Activated CD4-positive, alpha-beta memory T cell treated with anti-CD3 and anti-CD28 coated beads for 36 hours (primary cell): ENCODE data around the gene PTPRZ1. TPM values are rescaled to one million over a fixed set of nuclear protein-coding genes. Genes with fewer than 3 reads are reported as not detected.

Experiments
- CTCF ChIA-PET: fragments of 350-600 bp; sonication (Branson Sonifier 250); formaldehyde crosslinking; loops from one replicate; lab custom pipeline; 2021; ENCODE audit warnings: antibody characterized with exemption, inconsistent platforms; lab: Charles Lee
- POLR2A ChIA-PET: fragments of 350-600 bp; sonication (Branson Sonifier 250); formaldehyde crosslinking; loops from one replicate; lab custom pipeline; 2021; ENCODE audit warnings: antibody characterized with exemption; lab: Charles Lee
- DNase-seq: peaks from one replicate; pipeline ENCODE4 v3.0.0-alpha.2; 2020
- H3K27ac Mint-ChIP-seq: one replicate; pipeline ENCODE4 v1.8.0; 2021; ENCODE audit warnings: mixed read lengths
- H3K27me3 Mint-ChIP-seq: one replicate; pipeline ENCODE4 v1.8.0; 2021; ENCODE audit warnings: mixed read lengths
- H3K36me3 Mint-ChIP-seq: one replicate; pipeline ENCODE4 v1.8.0; 2021; ENCODE audit warnings: mixed read lengths
- H3K4me1 Mint-ChIP-seq: one replicate; pipeline ENCODE4 v1.8.0; 2021; ENCODE audit warnings: low read depth, mixed read lengths
- H3K4me3 Mint-ChIP-seq: one replicate; pipeline ENCODE4 v1.8.0; 2021; ENCODE audit warnings: mild to moderate bottlenecking, mixed read lengths
- H3K9me3 Mint-ChIP-seq: one replicate; pipeline ENCODE4 v1.8.0; 2021; ENCODE audit warnings: mixed read lengths
- intact Hi-C: fragments of 100-400 bp; cut with micrococcal nuclease; formaldehyde crosslinking; loops from one replicate; pipeline ENCODE4 v1.15.1; 2023
- total RNA-seq, 2 experiments: library from RNA; stranded (reverse); gene quantifications; one replicate each; pipeline ENCODE4 v1.2.3, GENCODE V29; 2021

Gene PTPRZ1
- total RNA-seq, 2 experiments from 2014 or later, result not detected

- Mint-ChIP-seq H3K9me3 (no peaks in the 10 kb centered on the region), H3K27me3 (no peaks in the 10 kb centered on the region), H3K27ac (no peak overlapping the region), H3K36me3 (no peaks in the 10 kb centered on the region), H3K4me1 (no peaks in the 10 kb centered on the region), H3K4me3 (no peak overlapping the region)
- no peak for DNase-seq
- CTCF ChIA-PET, result interaction anchor here (1.4 kb wide), 1 partner anchor 9 kb away, joined by 7 read pairs; no protein-coding TSS in a partner anchor
- POLR2A ChIA-PET, result no interaction called here
- intact Hi-C loops, result no loop called here
Measured at GRCh38 chr7:121985476-121986030, 112.6 kb downstream of the PTPRZ1 start.

DNA sequence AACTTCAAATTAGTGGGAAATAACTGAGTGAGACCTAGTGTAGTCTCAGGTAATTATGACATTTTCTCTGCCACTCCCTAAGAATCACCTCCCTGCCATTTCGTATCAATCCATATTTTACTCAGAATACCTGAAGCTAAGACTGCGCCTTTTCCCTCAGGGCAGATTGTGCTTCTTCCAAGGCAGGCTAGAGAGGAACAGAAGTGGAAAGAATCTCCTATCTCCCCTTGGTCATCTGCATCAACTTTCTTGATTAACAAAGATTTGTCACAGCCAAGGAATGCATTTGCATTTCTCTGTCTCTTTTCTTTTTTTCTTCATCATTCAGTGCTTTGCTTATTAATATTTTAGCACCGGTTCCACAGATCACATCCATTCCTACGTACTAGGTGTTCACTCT lies 119.1 kb downstream of the PTPRZ1 start:
- no peak overlapping the region for H3K27ac Mint-ChIP-seq
- no peaks in the 10 kb centered on the region for H3K4me1 Mint-ChIP-seq
- H3K9me3 Mint-ChIP-seq, result no peaks in the 10 kb centered on the region
- no peaks in the 10 kb centered on the region for H3K36me3 Mint-ChIP-seq
- no peaks in the 10 kb centered on the region for H3K27me3 Mint-ChIP-seq
- intact Hi-C loops, result loop anchor here (10.0 kb wide), 1 partner anchor 1197 kb away; no protein-coding TSS in a partner anchor
- no peak overlapping the region for H3K4me3 Mint-ChIP-seq
- CTCF ChIA-PET, result no interaction called here
- DNase-seq, result no peak
- POLR2A ChIA-PET, result no interaction called here

DNA sequence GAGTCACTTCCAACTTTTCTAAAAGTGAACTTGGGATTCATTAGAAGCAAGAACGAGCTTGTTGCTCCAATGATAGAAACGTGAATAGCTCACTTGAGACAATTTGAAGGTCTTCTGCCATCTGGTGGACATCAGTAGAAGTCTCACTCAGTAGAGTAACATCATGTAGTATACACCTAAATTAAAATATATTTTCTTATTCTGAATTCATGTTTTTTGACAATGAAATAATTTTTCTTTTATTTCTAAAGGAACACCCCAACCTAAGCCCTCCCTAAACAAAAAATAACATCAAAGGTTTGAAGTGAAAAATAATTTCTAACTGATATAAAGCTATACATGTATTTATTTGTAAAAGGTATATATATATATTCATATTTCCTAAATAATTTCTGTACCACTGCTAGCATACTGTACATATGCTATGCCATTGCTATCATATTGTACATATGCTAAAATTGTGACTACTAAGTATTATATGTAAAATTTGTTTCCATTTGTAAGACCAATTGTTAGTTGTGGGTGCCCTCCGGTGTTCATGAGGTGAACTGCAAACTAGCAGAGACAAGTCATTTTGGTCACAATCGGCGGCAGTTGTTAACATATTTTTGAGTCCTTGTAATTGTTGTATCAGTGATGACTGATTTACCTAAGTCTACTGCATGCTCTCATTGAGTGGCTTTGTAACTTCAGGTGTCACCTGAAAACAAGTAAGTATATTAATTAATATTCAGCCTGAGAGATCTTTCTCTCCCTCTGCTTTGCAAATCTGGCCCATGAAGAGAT lies 121.9 kb downstream of the PTPRZ1 start:
- Mint-ChIP-seq H3K9me3 (no peaks in the 10 kb centered on the region), H3K4me1 (no peaks in the 10 kb centered on the region), H3K27ac (no peak overlapping the region), H3K4me3 (no peak overlapping the region), H3K27me3 (no peaks in the 10 kb centered on the region), H3K36me3 (no peaks in the 10 kb centered on the region)
- ChIA-PET POLR2A (no interaction called here), CTCF (interaction anchor here (0.6 to 2.8 kb wide), 15 partner anchors 9 to 1203 kb away, joined by 3 to 17 read pairs (median 4); no protein-coding TSS in a partner anchor)
- DNase-seq, result peak; percentile 54
- intact Hi-C loops, result loop anchor here (2.0 to 10.0 kb wide), 4 partner anchors 448 to 1200 kb away; partner anchors contain the start of gene CPED1

- Mint-ChIP-seq H3K27me3 (no peaks in the 10 kb centered on the region), H3K4me3 (no peak overlapping the region), H3K36me3 (no peaks in the 10 kb centered on the region), H3K4me1 (no peaks in the 10 kb centered on the region), H3K9me3 (no peaks in the 10 kb centered on the region), H3K27ac (no peak overlapping the region)
- intact Hi-C loops, result no loop called here
- no peak for DNase-seq
- POLR2A ChIA-PET, result no interaction called here
- CTCF ChIA-PET, result no interaction called here
Measured at GRCh38 chr7:122006687-122007086, 133.7 kb downstream of the PTPRZ1 start.

DNA sequence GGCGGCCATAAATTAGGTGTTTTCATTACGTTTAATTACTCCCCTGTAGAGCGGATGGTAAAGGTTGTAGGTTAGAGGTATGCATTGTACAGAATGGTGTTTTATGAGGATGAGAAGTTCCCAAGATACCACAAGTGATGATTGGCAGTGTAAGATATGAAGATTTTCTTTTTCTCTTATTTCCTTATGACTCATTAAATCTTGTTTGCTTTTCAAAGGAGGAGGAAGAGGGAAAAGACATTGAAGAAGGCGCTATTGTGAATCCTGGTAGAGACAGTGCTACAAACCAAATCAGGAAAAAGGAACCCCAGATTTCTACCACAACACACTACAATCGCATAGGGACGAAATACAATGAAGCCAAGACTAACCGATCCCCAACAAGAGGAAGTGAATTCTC lies 137.2 kb downstream of the PTPRZ1 start:
- POLR2A ChIA-PET, result no interaction called here
- H3K36me3 Mint-ChIP-seq, result no peaks in the 10 kb centered on the region
- H3K27ac Mint-ChIP-seq, result no peak overlapping the region
- no peaks in the 10 kb centered on the region for H3K27me3 Mint-ChIP-seq
- CTCF ChIA-PET, result no interaction called here
- no peaks in the 10 kb centered on the region for H3K4me1 Mint-ChIP-seq
- no peak for DNase-seq
- no peak overlapping the region for H3K4me3 Mint-ChIP-seq
- no peaks in the 10 kb centered on the region for H3K9me3 Mint-ChIP-seq
- intact Hi-C loops, result no loop called here

- CTCF ChIA-PET, result interaction anchor here (1.2 kb wide), 1 partner anchor 19 kb away, joined by 3 read pairs; no protein-coding TSS in a partner anchor
Measured at GRCh38 chr7:122013065-122013464, 140.1 kb downstream of the PTPRZ1 start.

DNA sequence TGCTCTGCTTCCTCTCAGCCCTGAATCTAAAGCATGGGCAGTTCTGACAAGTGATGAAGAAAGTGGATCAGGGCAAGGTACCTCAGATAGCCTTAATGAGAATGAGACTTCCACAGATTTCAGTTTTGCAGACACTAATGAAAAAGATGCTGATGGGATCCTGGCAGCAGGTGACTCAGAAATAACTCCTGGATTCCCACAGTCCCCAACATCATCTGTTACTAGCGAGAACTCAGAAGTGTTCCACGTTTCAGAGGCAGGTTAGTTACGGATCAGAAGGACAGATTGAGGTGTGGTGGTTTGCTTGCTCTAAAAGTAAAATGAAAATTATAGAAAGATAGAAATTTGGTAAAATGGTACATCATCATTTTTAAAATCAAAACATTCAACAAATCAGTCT lies 140.7 kb downstream of the PTPRZ1 start:
- CTCF ChIA-PET, result interaction anchor here (1.2 kb wide), 1 partner anchor 19 kb away, joined by 3 read pairs; no protein-coding TSS in a partner anchor
- intact Hi-C loops, result no loop called here
- Mint-ChIP-seq H3K4me3 (no peak overlapping the region), H3K36me3 (no peaks in the 10 kb centered on the region), H3K27ac (no peak overlapping the region), H3K9me3 (no peaks in the 10 kb centered on the region), H3K4me1 (no peaks in the 10 kb centered on the region), H3K27me3 (no peaks in the 10 kb centered on the region)
- DNase-seq, result no peak
- POLR2A ChIA-PET, result no interaction called here

More at GRCh38 chr7:122013065-122013464, 140.1 kb downstream of the PTPRZ1 start:
- POLR2A ChIA-PET, result no interaction called here
- peak; percentile 12 for DNase-seq
- Mint-ChIP-seq H3K9me3 (no peaks in the 10 kb centered on the region), H3K4me1 (no peaks in the 10 kb centered on the region), H3K27me3 (no peaks in the 10 kb centered on the region), H3K4me3 (no peak overlapping the region), H3K36me3 (no peaks in the 10 kb centered on the region), H3K27ac (no peak overlapping the region)
- intact Hi-C loops, result no loop called here

DNA sequence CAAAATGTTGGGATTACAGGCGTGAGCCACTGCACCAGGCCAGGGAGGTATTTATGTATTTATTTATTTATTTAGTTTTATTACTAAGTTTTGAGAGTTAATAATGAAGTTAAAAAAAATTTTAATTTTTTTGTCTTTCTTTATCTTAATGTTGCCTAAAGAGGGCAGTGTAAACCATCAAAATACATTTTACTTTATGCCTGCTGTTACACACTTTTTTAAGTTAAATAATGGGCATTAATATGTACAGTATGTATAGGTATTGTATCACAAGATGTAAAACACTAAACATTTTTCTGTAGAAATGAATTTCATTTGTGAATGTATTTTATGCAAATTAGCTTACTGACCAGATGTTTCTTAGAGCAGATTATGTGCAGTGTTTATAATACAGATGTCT lies 141.7 kb downstream of the PTPRZ1 start:
- intact Hi-C loops, result no loop called here
- no peak overlapping the region for H3K27ac Mint-ChIP-seq
- no peaks in the 10 kb centered on the region for H3K9me3 Mint-ChIP-seq
- H3K4me1 Mint-ChIP-seq, result no peaks in the 10 kb centered on the region
- no peak for DNase-seq
- ChIA-PET POLR2A (no interaction called here), CTCF (interaction anchor here (0.6 kb wide), 1 partner anchor 974 kb away, joined by 3 read pairs; no protein-coding TSS in a partner anchor)
- no peak overlapping the region for H3K4me3 Mint-ChIP-seq
- H3K36me3 Mint-ChIP-seq, result no peaks in the 10 kb centered on the region
- no peaks in the 10 kb centered on the region for H3K27me3 Mint-ChIP-seq

DNA sequence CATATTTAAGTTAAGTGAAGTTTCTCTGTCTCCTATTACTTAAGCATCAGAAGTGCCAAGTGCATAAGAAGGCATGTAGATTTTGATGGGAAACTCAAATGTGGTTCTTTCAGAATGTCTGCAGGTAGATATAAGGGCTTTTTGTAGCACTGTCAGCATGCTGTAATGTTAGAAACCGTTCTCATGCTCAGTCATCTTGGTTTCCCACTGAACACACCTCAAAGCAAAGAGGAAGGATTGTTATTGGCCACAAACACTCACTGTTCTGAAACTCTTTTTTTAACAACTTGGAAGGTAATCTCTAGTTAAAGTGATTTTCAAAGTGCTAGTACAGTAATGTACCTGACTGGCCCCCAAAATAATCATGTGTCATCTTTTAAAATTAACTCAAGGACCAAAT lies 145.1 kb downstream of the PTPRZ1 start:
- Mint-ChIP-seq H3K27me3 (no peaks in the 10 kb centered on the region), H3K4me1 (no peaks in the 10 kb centered on the region), H3K9me3 (no peaks in the 10 kb centered on the region), H3K27ac (no peak overlapping the region), H3K4me3 (no peak overlapping the region), H3K36me3 (no peaks in the 10 kb centered on the region)
- POLR2A ChIA-PET, result no interaction called here
- intact Hi-C loops, result no loop called here
- CTCF ChIA-PET, result no interaction called here
- DNase-seq, result no peak

DNA sequence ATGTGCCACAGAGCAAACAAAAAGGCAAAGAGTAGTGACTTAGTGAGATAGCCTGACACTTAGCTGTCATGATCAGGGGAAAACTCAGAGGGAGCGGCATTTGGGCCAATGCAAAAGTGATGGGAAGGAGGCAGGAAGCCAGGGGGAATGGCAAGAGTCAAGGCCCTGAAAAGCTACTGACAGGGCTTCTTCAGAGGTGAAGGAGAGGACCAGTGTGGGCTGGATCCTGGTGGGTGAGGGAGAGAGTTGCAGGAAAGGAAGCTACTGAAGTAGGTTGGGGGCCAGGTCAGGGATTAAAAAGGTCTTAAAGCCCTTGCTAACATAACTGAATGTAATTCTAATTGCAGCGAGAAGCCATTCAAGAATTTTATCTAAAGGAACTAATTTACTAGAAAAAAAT lies 154.1 kb downstream of the PTPRZ1 start:
- ChIA-PET CTCF (no interaction called here), POLR2A (no interaction called here)
- Mint-ChIP-seq H3K27me3 (no peaks in the 10 kb centered on the region), H3K4me3 (no peak overlapping the region), H3K4me1 (no peaks in the 10 kb centered on the region), H3K27ac (no peak overlapping the region), H3K9me3 (no peaks in the 10 kb centered on the region), H3K36me3 (no peaks in the 10 kb centered on the region)
- intact Hi-C loops, result no loop called here
- no peak for DNase-seq

DNA sequence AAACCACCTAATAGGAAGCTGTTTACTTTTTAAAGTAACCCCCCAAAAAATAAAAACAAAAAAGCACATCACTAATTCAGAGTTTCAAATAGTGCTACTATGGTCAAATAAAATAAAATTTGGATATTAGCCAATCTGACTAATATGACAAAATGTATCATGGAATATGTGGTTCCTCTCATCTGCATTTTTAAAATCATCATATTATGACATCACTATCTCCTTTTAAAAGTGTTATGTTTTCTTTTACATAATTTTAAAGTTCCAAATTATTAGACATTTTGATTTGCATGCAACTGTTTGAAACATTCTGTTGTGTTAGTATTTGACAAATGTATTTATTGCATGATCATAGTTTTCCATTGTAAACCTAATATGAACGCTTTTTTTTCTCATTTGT lies 160.7 kb downstream of the PTPRZ1 start:
- DNase-seq, result no peak
- no peak overlapping the region for H3K27ac Mint-ChIP-seq
- H3K4me1 Mint-ChIP-seq, result no peaks in the 10 kb centered on the region
- no peak overlapping the region for H3K4me3 Mint-ChIP-seq
- no peaks in the 10 kb centered on the region for H3K9me3 Mint-ChIP-seq
- intact Hi-C loops, result no loop called here
- H3K27me3 Mint-ChIP-seq, result no peaks in the 10 kb centered on the region
- H3K36me3 Mint-ChIP-seq, result no peaks in the 10 kb centered on the region
- ChIA-PET POLR2A (no interaction called here), CTCF (no interaction called here)

GRCh38 chr7:122035876-122036275 lies 162.9 kb downstream of the PTPRZ1 start:
- no peaks in the 10 kb centered on the region for H3K4me1 Mint-ChIP-seq
- POLR2A ChIA-PET, result no interaction called here
- CTCF ChIA-PET, result no interaction called here
- no peaks in the 10 kb centered on the region for H3K27me3 Mint-ChIP-seq
- intact Hi-C loops, result no loop called here
- no peak overlapping the region for H3K4me3 Mint-ChIP-seq
- no peak overlapping the region for H3K27ac Mint-ChIP-seq
- H3K36me3 Mint-ChIP-seq, result no peaks in the 10 kb centered on the region
- peaks cover 2% of the 10 kb centered on the region for H3K9me3 Mint-ChIP-seq
- no peak for DNase-seq
